ENCODE results near the gene RBM39. TPM values are rescaled to one million over a fixed set of nuclear protein-coding genes. Genes with fewer than 3 reads are reported as not detected.

Gene RBM39
- total RNA-seq, 2 donors from 2014 or later, result 264 to 309 TPM

- DNase-seq (no peak), ATAC-seq (no peak)
- intact Hi-C loops (cut with DNase I), result no loop called here
- H3K27ac ChIP-seq, result no peak overlapping the region
- H3K36me3 ChIP-seq (replicated peaks in 1 of 2; ENCODE audit: insufficient read depth in 1 of 2, low read depth in 2 of 2), result peaks cover 0 to 14% of the 10 kb centered on the region in 2 donors
- H3K9me3 ChIP-seq, result no peaks in the 10 kb centered on the region
- 8 to 17% methylated on average over 1 of the region's 1 CpG for WGBS, 2 donors
- H3K4me3 ChIP-seq, result no peak overlapping the region
- H3K27me3 ChIP-seq, result no peaks in the 10 kb centered on the region
- H3K4me1 ChIP-seq, result peaks cover 49% of the 10 kb centered on the region
- no peak for TF ChIP-seq POLR2A (IDR thresholded peaks at IDR 0.05)
- no peak for TF ChIP-seq CTCF (IDR thresholded peaks at IDR 0.05)
Measured at GRCh38 chr20:35657271-35657670, 84.8 kb downstream of the RBM39 start.

- Histone ChIP-seq H3K9me3 (no peaks in the 10 kb centered on the region), H3K27ac (no peak overlapping the region), H3K4me1 (peaks cover 27% of the 10 kb centered on the region), H3K4me3 (no peak overlapping the region), H3K36me3 (replicated peaks in 1 of 2; ENCODE audit: insufficient read depth in 1 of 2, low read depth in 2 of 2) (peaks cover 0 to 14% of the 10 kb centered on the region in 2 donors), H3K27me3 (no peaks in the 10 kb centered on the region)
- WGBS, 2 donors, result 94 to 98% methylated on average over 9 of the region's 9 CpGs
- TF ChIP-seq POLR2A (IDR thresholded peaks at IDR 0.05) (no peak), CTCF (IDR thresholded peaks at IDR 0.05) (no peak)
- ATAC-seq (no peak), DNase-seq (no peak)
- intact Hi-C loops (cut with DNase I), result no loop called here
Measured at GRCh38 chr20:35654415-35654814, 87.6 kb downstream of the RBM39 start.

GRCh38 chr20:35653893-35654292 is 88.2 kb downstream of the RBM39 start:
- peaks cover 0 to 14% of the 10 kb centered on the region in 2 donors for H3K36me3 ChIP-seq (replicated peaks in 1 of 2; ENCODE audit: insufficient read depth in 1 of 2, low read depth in 2 of 2)
- no peak for TF ChIP-seq POLR2A (IDR thresholded peaks at IDR 0.05)
- no peak for TF ChIP-seq CTCF (IDR thresholded peaks at IDR 0.05)
- no peak for ATAC-seq
- H3K27ac ChIP-seq, result no peak overlapping the region
- WGBS, 2 donors, result 86 to 96% methylated on average over 4 of the region's 4 CpGs
- peaks cover 23% of the 10 kb centered on the region for H3K4me1 ChIP-seq
- H3K9me3 ChIP-seq, result no peaks in the 10 kb centered on the region
- intact Hi-C loops (cut with DNase I), result no loop called here
- H3K4me3 ChIP-seq, result no peak overlapping the region
- H3K27me3 ChIP-seq, result no peaks in the 10 kb centered on the region
- DNase-seq, result no peak

Small RNA genes within 50 kb of the gene (small RNA-seq; reads per million reads assigned to genes)
- not detected for gene RF00026

Other genes starting within 250 kb of the RBM39 start
- gene C20orf173, start 212.6 kb downstream of the RBM39 start, total RNA-seq, result not detected
- gene ERGIC3, start 200.2 kb downstream of the RBM39 start, total RNA-seq, result 100 to 1,000 TPM; 120 to 136 TPM
- gene SPAG4, start 126.4 kb downstream of the RBM39 start, total RNA-seq, result 10 to 100 TPM; 17.9 to 22.1 TPM
- 10 to 100 TPM; 87.3 to 93.9 TPM for gene CPNE1, start 77.4 kb downstream of the RBM39 start, total RNA-seq
- 10 to 100 TPM; 14.8 to 22.3 TPM for gene RBM12, start 77.4 kb downstream of the RBM39 start, total RNA-seq
- 10 to 100 TPM; 15.8 to 22.1 TPM for gene NFS1, start 42.9 kb downstream of the RBM39 start, total RNA-seq
- gene ROMO1, start 42.9 kb downstream of the RBM39 start, total RNA-seq, result 100 to 1,000 TPM in 1 of 2 donors, 10 to 100 TPM in 1; 55.0 to 192 TPM
- 10 to 100 TPM; 17.6 to 25.1 TPM for gene PHF20, start 29.8 kb upstream of the RBM39 start, total RNA-seq
- gene SCAND1, start 212.2 kb upstream of the RBM39 start, total RNA-seq, result 100 to 1,000 TPM in 1 of 2 donors, 10 to 100 TPM in 1; 63.0 to 192 TPM
- gene CNBD2, start 226.3 kb upstream of the RBM39 start, total RNA-seq, result 10 to 100 TPM in 1 of 2 donors, 1 to 10 TPM in 1; 8.0 to 23.4 TPM